ENCODE measurements around the gene PNPLA6. TPM values are rescaled to one million over a fixed set of nuclear protein-coding genes. Genes with fewer than 3 reads are reported as not detected.
"Not testable (repeated sequence)": the region's sequence is repeated elsewhere in the genome, so short reads cannot be mapped to it uniquely, and the experiment has no call there.

Gene PNPLA6
- total RNA-seq, 1 experiment from 2014 or later, result 86.0 TPM

DNA sequence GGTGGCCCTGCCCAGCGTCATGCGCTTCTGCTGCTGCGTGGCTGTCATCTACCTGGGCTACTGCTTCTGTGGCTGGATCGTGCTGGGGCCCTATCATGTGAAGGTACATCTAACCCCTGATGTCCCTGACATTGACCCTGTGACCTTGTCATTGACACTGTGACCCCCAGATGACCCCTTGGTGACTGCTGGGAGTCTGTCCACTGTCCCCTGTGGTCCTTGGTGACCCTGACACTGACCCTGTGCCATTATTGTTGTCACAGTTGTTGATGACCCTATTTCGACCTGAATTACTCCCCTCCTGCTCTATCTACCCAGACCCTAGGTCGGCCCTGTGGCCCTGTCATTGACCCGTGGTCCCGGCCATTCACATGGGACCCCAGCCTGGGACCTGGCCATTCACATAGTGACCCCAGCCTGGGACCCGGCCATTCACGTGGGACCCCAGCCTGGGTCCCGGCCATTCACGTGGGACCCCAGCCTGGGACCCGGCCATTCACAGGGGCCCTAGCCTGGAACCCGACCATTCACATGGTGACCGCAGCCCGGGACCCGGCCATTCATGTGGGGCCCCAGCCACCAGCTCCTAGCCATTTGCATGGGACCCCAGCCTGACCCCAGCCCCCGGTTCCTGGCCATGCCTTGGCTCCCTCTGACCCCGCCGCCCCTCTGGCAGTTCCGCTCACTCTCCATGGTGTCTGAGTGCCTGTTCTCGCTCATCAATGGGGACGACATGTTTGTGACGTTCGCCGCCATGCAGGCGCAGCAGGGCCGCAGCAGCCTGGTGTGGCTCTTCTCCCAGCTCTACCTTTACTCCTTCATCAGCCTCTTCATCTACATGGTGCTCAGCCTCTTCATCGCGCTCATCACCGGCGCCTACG lies 5.7 kb upstream of the PNPLA6 start:
- DNase-seq (ENCODE audit: low read depth), result no peak

- DNase-seq (ENCODE audit: low read depth), result no peak
Measured at GRCh38 chr19:7533281-7533885, 2.1 kb upstream of the PNPLA6 start.

- peak; percentile 87 for DNase-seq (ENCODE audit: low read depth)
Measured at GRCh38 chr19:7533925-7534480, 1.5 kb upstream of the PNPLA6 start.

DNA sequence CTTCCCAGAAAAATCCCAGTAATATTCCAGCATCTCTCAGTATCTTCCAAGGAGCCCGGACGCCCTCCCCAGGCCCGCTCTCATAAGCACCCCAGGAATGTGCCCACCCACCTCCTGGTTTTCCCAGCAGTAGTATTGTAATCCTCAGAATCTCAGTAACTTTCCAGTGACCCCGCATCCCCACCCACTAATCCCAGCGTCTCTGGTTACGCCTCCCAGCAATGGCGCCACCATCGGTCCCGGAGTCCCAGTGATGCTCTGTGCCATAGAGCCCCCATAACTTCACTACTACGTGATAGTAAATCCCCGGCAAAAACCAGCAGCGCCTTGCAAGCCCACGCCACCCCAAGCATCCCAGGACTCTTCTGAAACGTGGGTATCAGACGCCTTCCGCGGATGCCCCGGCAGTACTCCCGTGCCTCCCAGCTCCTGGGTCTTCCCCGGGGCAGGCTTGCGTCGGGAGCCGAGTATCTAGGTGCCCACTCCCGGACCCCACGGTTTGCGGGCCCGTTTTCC lies 928 bp upstream of the PNPLA6 start:
- DNase-seq (ENCODE audit: low read depth), result peak; percentile 89

GRCh38 chr19:7535998-7536695 lies 630 bp downstream of the PNPLA6 start:
- no peak for DNase-seq (ENCODE audit: low read depth)

DNA sequence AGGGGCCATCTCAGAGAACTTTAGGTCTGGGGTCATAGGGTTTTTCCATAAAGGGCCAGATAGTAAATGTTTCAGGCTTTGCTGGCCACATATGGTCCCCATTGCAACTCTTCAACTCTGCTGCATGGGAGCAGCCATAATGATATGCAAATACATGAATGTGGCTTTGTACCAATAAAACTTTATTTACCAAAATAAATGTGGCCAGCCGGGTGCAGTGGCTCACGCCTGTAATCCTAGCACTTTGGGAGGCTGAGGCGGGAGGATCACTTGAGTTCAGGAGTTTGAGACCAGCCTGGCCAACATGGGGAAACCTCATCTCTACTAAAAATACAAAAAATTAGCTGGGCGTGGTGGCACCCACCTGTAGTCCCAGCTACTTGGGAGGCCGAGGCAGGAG lies 3.5 kb downstream of the PNPLA6 start:
- DNase-seq (ENCODE audit: low read depth), result not testable (repeated sequence)

GRCh38 chr19:7539827-7540425 lies 4.4 kb downstream of the PNPLA6 start:
- no peak for DNase-seq (ENCODE audit: low read depth)

DNA sequence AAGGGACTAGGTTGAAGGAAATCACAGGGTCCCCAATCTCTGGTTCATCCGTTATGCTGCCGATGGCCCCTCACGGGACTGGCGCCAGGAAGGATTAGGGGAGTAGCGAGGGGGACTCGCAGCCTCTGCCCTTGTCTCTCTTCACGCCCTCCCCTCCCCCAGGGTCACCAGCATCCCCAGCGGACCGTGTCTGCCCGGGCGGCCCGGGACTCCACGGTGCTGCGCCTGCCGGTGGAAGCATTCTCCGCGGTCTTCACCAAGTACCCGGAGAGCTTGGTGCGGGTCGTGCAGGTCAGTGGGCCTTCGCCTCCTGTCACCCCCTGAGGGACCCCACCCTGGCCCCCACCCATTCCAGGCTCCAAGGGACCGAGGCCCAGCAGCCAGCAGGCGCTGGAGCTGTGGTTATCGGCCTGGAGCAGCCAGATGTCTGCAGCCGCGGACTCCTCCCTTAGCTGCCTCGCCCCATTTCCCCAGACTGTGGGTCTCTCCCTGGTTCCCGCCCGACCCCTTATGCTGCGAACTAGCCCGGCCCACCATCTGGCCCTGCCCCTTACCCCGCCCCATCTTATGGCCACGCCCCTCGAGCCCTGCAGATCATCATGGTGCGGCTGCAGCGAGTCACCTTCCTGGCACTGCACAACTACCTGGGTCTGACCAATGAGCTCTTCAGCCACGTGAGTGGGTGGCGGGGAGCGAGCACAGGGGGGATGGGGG lies 5.4 kb downstream of the PNPLA6 start:
- DNase-seq (ENCODE audit: low read depth), result peak; percentile 7

DNA sequence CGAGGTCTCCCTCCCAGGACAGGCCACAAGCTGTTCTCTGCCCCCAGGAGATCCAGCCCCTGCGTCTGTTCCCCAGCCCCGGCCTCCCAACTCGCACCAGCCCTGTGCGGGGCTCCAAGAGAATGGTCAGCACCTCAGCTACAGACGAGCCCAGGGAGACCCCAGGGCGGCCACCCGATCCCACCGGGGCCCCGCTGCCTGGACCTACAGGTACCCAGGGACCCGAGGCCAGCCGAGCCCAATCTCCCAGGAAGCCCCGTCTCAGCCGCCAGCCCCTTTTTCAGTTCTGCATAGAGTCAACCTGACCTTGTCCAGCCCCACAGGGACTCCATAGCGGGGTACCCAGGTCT lies 5.9 kb downstream of the PNPLA6 start:
- DNase-seq (ENCODE audit: low read depth), result no peak

- DNase-seq (ENCODE audit: low read depth), result no peak
Measured at GRCh38 chr19:7541828-7542443, 6.4 kb downstream of the PNPLA6 start.

DNA sequence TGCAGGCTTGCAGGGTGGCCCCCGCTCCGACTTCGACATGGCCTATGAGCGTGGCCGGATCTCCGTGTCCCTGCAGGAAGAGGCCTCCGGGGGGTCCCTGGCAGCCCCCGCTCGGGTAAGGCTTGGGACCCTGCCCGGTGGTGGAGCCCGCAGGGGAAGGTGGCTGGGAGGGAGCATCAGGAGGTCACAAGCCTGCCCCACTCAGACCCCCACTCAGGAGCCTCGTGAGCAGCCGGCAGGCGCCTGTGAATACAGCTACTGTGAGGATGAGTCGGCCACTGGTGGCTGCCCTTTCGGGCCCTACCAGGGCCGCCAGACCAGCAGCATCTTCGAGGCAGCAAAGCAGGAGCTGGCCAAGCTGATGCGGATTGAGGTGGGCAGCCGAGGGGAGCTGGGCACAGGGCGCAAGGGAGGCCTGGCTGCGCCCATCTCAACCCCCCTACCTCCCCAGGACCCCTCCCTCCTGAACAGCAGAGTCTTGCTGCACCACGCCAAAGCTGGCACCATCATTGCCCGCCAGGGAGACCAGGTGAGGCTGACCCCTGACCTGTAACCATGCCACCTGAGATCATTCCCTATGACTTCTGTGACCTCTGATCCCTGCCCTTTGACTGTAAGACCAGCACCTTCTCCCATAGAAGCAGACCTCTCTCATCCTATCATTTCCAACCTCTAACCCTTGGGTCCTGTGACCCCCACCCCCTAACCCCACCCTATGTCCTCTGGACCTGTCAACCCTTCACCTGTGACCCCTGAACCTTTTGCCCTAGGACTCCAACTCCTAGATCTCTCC lies 7.2 kb downstream of the PNPLA6 start:
- DNase-seq (ENCODE audit: low read depth), result no peak

GRCh38 chr19:7544626-7545025 lies 9.1 kb downstream of the PNPLA6 start:
- DNase-seq (ENCODE audit: low read depth), result no peak

DNA sequence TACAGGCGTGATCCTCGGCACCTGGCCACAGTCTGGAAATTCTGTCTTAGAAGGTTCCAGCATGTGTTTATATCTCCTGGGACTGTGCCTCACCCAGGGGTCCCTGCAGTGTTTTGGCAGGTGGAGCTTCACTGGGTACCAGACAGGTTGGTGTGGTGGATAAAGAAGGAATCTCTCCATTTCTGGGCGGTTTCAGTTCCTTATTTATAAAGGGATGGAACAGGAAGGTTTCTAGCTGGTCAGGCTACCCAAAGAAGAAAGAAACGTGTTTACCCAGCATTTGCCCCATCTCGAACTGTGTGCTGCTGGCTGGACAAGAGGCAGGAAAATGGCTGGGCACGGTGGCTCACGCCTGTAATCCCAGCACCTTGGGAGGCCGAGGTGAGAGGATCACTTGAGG lies 9.8 kb downstream of the PNPLA6 start:
- no peak for DNase-seq (ENCODE audit: low read depth)

GRCh38 chr19:7545904-7546303 lies 10.4 kb downstream of the PNPLA6 start:
- no peak for DNase-seq (ENCODE audit: low read depth)

GRCh38 chr19:7547159-7547558 lies 11.6 kb downstream of the PNPLA6 start:
- DNase-seq (ENCODE audit: low read depth), result peak; percentile 11

GRCh38 chr19:7549429-7550148 lies 14.1 kb downstream of the PNPLA6 start:
- no peak for DNase-seq (ENCODE audit: low read depth)

GRCh38 chr19:7550169-7550770 lies 14.8 kb downstream of the PNPLA6 start:
- no peak for DNase-seq (ENCODE audit: low read depth)

- DNase-seq (ENCODE audit: low read depth), result peak; percentile 37
Measured at GRCh38 chr19:7550987-7551761, 15.7 kb downstream of the PNPLA6 start.

Measured in M059J (cell line).